ENCODE results near the gene VPS26A.

DNA sequence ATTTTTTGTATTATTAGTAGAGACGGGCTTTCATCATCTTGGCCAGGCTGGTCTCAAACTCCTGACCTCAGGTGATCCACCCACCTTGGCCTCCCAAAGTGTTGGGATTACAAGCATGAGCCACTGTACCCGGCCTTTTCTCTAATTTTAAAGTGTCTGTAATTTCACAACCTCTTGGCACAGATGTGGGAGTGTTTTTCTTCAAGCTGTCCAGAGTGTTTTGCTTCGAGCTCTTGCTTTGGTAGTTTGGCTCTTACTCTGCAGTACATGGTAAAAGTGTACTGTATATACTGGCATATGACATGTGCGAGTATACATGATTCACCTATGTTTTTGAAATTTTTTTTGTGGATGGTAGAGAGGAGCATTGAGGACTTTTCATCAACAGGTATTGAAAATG is 26.2 kb upstream of the VPS26A start:
- TF ChIP-seq, protein P1, sequence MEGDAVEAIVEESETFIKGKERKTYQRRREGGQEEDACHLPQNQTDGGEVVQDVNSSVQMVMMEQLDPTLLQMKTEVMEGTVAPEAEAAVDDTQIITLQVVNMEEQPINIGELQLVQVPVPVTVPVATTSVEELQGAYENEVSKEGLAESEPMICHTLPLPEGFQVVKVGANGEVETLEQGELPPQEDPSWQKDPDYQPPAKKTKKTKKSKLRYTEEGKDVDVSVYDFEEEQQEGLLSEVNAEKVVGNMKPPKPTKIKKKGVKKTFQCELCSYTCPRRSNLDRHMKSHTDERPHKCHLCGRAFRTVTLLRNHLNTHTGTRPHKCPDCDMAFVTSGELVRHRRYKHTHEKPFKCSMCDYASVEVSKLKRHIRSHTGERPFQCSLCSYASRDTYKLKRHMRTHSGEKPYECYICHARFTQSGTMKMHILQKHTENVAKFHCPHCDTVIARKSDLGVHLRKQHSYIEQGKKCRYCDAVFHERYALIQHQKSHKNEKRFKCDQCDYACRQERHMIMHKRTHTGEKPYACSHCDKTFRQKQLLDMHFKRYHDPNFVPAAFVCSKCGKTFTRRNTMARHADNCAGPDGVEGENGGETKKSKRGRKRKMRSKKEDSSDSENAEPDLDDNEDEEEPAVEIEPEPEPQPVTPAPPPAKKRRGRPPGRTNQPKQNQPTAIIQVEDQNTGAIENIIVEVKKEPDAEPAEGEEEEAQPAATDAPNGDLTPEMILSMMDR (IDR thresholded peaks at IDR 0.05) = no peak
- TF ChIP-seq POLR2A (IDR thresholded peaks at IDR 0.05) = no peak
